Effector CD4-positive, alpha-beta T cell (primary cell): Measurements from ENCODE around the gene VAPA.

Experiments
- DNase-seq: peaks from one replicate; pipeline ENCODE4 v3.0.0-alpha.2; 2020

VAPA gene

GRCh38 chr18:9915291-9916076, 1.7 kb downstream of the VAPA start:
- DNase-seq, result no peak

GRCh38 chr18:9916077-9916639, 2.3 kb downstream of the VAPA start:
- DNase-seq, result no peak

- no peak for DNase-seq
Observed at GRCh38 chr18:9916808-9917207, 3.0 kb downstream of the VAPA start.

GRCh38 chr18:9918016-9918680, 4.3 kb downstream of the VAPA start:
- no peak for DNase-seq

GRCh38 chr18:9919564-9920232, 5.9 kb downstream of the VAPA start:
- no peak for DNase-seq

GRCh38 chr18:9922592-9923311, 8.9 kb downstream of the VAPA start:
- no peak for DNase-seq

- DNase-seq, result no peak
Observed at GRCh38 chr18:9924371-9924943, 10.6 kb downstream of the VAPA start.

- no peak for DNase-seq
Observed at GRCh38 chr18:9925369-9925768, 11.6 kb downstream of the VAPA start.

GRCh38 chr18:9925795-9926194, 12.0 kb downstream of the VAPA start:
- no peak for DNase-seq

- no peak for DNase-seq
Observed at GRCh38 chr18:9926223-9926894, 12.5 kb downstream of the VAPA start.

GRCh38 chr18:9926977-9927376, 13.2 kb downstream of the VAPA start:
- DNase-seq, result no peak

- DNase-seq, result no peak
Observed at GRCh38 chr18:9927392-9928063, 13.7 kb downstream of the VAPA start.

GRCh38 chr18:9928646-9929259, 14.9 kb downstream of the VAPA start:
- DNase-seq, result no peak

GRCh38 chr18:9930299-9930884, 16.6 kb downstream of the VAPA start:
- DNase-seq, result no peak

GRCh38 chr18:9931146-9931545, 17.3 kb downstream of the VAPA start:
- no peak for DNase-seq

GRCh38 chr18:9931678-9932077, 17.9 kb downstream of the VAPA start:
- no peak for DNase-seq

- no peak for DNase-seq
Observed at GRCh38 chr18:9933865-9934264, 20.0 kb downstream of the VAPA start.

GRCh38 chr18:9934274-9934673, 20.5 kb downstream of the VAPA start:
- DNase-seq, result no peak

- DNase-seq, result no peak
Observed at GRCh38 chr18:9941103-9941502, 27.3 kb downstream of the VAPA start.

GRCh38 chr18:9941660-9942059, 27.8 kb downstream of the VAPA start:
- DNase-seq, result no peak
